Measurements from ENCODE around the gene RPP21. TPM values are rescaled to one million over a fixed set of nuclear protein-coding genes. Genes with fewer than 3 reads are reported as not detected.

Gene RPP21
- total RNA-seq, 1 donor from 2014 or later, result 74.3 TPM

DNA sequence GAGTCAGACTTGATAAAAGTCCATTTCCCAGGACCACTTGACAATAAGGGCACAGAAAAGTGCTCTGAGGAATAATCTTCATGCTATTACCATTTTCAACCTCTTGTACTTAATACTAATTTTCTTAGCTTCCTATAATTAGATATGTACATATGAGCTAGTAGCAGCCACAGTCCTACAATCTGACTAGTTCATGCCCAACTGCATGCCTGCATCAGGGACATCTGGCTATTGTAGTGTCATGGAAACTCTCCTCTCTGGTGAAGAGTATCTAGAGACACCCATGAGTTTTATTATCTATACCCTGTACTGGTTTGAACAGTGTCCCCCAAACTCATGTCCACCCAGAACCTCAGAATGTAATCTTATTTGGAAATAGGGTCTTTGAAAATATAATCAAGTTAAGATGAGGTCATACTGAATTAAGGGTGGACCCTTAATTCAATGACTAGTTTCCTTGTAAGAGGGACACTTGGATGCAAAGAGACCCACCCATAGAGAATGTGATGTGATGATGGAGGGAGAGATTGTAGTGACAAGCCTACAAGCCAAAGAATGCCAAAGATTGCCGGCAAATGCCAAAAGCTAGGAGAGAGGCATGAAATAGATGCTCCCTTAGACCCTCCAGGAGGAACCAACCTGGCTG lies 32.2 kb upstream of the RPP21 start:
- peaks cover 3% of the 10 kb centered on the region for H3K36me3 ChIP-seq (ENCODE audit: control insufficient read depth, insufficient read depth, low read length)
- TF ChIP-seq, protein P1, sequence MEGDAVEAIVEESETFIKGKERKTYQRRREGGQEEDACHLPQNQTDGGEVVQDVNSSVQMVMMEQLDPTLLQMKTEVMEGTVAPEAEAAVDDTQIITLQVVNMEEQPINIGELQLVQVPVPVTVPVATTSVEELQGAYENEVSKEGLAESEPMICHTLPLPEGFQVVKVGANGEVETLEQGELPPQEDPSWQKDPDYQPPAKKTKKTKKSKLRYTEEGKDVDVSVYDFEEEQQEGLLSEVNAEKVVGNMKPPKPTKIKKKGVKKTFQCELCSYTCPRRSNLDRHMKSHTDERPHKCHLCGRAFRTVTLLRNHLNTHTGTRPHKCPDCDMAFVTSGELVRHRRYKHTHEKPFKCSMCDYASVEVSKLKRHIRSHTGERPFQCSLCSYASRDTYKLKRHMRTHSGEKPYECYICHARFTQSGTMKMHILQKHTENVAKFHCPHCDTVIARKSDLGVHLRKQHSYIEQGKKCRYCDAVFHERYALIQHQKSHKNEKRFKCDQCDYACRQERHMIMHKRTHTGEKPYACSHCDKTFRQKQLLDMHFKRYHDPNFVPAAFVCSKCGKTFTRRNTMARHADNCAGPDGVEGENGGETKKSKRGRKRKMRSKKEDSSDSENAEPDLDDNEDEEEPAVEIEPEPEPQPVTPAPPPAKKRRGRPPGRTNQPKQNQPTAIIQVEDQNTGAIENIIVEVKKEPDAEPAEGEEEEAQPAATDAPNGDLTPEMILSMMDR (IDR thresholded peaks at IDR 0.05; ENCODE audit: insufficient read depth, low read length, poor library complexity, severe bottlenecking), result no peak
- no peak overlapping the region for H3K4me3 ChIP-seq (ENCODE audit: low read depth, low read length)
- no peaks in the 10 kb centered on the region for H3K27me3 ChIP-seq (ENCODE audit: control insufficient read depth, insufficient read depth, low read length)
- DNase-seq (ENCODE audit: low read depth), result no peak

DNA sequence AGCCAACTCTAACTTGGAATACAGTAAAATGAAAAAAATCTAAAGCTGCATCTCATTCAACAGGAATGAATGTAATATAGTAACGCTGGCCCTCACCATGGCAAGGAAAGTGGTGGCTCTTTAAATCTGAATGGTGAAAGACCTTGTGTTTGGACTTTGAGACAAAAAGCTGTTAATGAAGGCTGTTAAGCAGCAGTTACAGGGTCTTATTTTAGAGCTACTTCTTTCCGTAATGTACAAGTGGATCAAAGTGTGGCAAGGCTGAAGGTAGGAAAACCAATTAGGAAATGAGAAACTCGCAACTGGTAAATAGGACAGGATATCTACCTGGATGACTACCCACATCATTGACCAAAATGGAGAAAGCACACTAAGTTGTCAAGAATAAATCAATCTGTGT lies 29.8 kb upstream of the RPP21 start:
- TF ChIP-seq, protein P1 (IDR thresholded peaks at IDR 0.05; ENCODE audit: insufficient read depth, low read length, poor library complexity, severe bottlenecking), result no peak
- H3K4me3 ChIP-seq (ENCODE audit: low read depth, low read length), result no peak overlapping the region
- H3K36me3 ChIP-seq (ENCODE audit: control insufficient read depth, insufficient read depth, low read length), result peaks cover 4% of the 10 kb centered on the region
- no peak for DNase-seq (ENCODE audit: low read depth)
- H3K27me3 ChIP-seq (ENCODE audit: control insufficient read depth, insufficient read depth, low read length), result no peaks in the 10 kb centered on the region

DNA sequence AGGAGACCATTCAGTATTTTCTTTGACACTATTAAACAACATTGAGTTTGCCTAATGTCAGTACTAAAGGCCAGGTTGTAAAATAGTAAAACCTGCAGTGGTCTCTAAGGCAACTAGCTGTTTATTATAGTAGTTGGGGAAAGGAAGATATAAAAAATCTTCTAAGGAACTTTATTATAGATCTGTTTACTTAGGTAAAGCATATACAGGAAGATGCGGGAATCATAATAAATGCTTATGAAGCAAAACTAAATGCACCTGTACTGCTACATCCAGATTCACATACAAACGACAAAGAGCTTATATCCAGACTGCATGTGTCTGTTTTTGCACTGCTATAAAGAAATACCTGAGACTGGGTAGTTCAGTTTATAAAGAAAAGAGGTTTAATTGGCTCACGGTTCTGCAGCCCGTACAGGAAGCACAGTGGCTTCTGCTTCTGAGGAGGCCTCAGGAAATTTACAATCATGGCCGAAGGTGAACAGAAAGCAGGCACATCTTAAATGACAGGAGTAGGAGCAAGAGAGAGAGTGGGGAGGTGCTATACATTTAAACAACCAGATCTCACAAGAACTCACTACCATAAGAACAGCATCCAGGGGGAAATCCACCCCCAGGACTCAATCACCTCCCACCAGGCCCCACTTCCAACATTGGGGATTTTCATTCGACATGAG lies 26.9 kb upstream of the RPP21 start:
- H3K4me3 ChIP-seq (ENCODE audit: low read depth, low read length), result no peak overlapping the region
- TF ChIP-seq, protein P1 (IDR thresholded peaks at IDR 0.05; ENCODE audit: insufficient read depth, low read length, poor library complexity, severe bottlenecking), result no peak
- DNase-seq (ENCODE audit: low read depth), result no peak
- H3K36me3 ChIP-seq (ENCODE audit: control insufficient read depth, insufficient read depth, low read length), result peaks cover 3% of the 10 kb centered on the region
- no peaks in the 10 kb centered on the region for H3K27me3 ChIP-seq (ENCODE audit: control insufficient read depth, insufficient read depth, low read length)

DNA sequence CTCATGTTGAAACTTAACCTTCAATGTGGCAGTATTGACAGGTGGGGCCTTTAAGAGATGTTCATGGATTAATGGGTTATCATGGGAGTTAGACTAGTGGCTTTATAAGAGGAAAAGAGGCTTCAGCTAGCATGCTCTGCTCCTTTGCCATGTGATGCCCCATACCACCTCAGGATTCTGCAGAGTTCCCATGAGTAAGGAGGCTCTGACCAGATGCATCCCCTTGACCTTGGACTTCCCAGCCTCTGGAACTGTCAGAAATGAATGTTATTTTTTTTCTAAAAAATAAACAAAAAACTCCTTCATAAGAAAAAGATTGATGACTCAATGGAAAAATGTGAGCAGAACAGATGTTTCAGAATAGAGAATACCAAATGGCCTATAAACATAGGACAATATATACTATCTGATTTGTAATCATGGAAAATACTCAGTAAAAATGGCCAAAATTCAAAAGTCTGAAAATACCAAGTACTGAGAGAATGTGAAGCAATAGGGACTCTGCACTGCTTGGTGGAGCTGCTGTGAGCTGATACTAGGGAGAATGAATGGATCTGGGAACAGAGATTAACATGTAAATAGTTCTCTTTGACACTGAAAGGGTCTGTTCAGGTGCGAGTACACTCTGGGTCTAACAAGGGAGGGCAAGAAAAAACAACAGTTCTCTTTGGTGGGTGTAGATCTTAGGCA lies 25.7 kb upstream of the RPP21 start:
- TF ChIP-seq, protein P1 (IDR thresholded peaks at IDR 0.05; ENCODE audit: insufficient read depth, low read length, poor library complexity, severe bottlenecking), result no peak
- DNase-seq (ENCODE audit: low read depth), result no peak
- no peaks in the 10 kb centered on the region for H3K27me3 ChIP-seq (ENCODE audit: control insufficient read depth, insufficient read depth, low read length)
- peaks cover 3% of the 10 kb centered on the region for H3K36me3 ChIP-seq (ENCODE audit: control insufficient read depth, insufficient read depth, low read length)
- no peak overlapping the region for H3K4me3 ChIP-seq (ENCODE audit: low read depth, low read length)

- H3K36me3 ChIP-seq (ENCODE audit: control insufficient read depth, insufficient read depth, low read length), result peaks cover 1% of the 10 kb centered on the region
- DNase-seq (ENCODE audit: low read depth), result no peak
- no peak overlapping the region for H3K4me3 ChIP-seq (ENCODE audit: low read depth, low read length)
- TF ChIP-seq, protein P1 (IDR thresholded peaks at IDR 0.05; ENCODE audit: insufficient read depth, low read length, poor library complexity, severe bottlenecking), result no peak
- H3K27me3 ChIP-seq (ENCODE audit: control insufficient read depth, insufficient read depth, low read length), result no peaks in the 10 kb centered on the region
Measured at GRCh38 chr6:30321692-30322388, 23.1 kb upstream of the RPP21 start.
